GM18517 (cell line): ENCODE results near the gene NOP58.
A peak's percentile ranks its signal among the peaks of the same experiment; 100 is the strongest.
"Not testable (repeated sequence)": the region's sequence is repeated elsewhere in the genome, so short reads cannot be mapped to it uniquely, and the experiment has no call there.

ENCODE experiments used
- ATAC-seq: cut with Tn5 transposase; IDR thresholded peaks from one replicate; pipeline ENCODE4 v1.9.1; 2021; ENCODE audit warnings: mild to moderate bottlenecking, moderate library complexity; ENCODE audit not compliant: unreplicated experiment

NOP58 gene

GRCh38 chr2:202299712-202300111, 34.1 kb downstream of the NOP58 start:
- peak; percentile 90 for ATAC-seq

- no peak for ATAC-seq
Observed at GRCh38 chr2:202306034-202306433, 40.5 kb downstream of the NOP58 start.

DNA sequence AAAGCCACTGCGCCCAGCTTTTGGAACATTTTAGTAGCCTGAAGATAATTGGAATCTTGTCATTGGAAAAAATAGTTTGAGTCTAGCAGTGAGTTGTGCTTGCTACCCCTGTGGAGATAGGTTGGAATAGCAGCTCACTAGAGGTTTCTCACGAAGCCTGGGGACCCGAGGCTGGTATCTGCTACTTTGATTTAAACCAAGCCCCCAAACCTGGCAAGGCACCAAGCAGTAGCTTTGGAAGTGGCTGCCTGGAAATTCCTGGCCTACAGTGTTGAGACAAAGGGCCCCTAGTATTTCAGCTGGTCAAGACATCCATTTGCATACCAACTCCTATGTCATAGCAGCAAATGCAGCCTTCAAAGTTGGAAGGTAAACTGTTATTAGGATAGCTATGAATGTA, 42.1 kb downstream of the NOP58 start:
- ATAC-seq: no peak

GRCh38 chr2:202311823-202312388, 46.3 kb downstream of the NOP58 start:
- no peak for ATAC-seq

GRCh38 chr2:202314116-202314515, 48.6 kb downstream of the NOP58 start:
- no peak for ATAC-seq

DNA sequence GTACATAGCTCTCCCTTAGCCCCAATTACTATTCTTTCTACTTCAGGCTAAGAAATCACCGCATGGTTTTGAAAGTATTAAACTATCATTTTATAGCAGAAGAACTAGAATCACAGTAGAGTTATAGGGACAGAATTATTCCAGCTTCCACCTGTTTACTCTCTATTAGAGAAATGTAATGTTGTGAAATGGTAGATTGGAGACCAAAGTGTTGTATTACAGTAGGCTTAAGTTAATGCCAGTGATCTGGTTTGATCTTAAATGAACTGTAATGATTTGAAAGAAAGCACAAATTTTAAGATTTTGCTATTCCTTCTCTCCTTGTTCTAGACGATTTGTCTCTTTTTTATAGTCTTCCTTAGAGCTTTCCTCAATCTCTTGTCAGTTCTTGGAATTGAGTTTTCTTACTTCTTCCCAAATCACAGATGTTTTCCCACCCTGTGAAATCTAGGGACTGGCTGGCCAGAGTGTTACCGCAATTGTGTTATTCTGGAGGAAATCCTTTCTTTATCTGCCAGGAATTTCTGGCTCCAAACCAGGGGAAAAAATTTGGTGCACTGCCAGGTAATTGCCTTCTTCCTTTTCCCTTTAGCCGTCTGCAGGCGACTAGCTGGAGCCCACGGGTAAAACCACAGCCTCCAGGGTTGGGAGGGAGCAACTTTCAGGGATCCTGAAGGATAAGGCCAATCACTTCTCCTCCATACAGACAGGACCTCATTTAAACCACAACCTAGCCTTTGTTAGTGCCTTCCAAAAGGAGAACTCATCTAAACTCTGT, 51.7 kb downstream of the NOP58 start:
- ATAC-seq: no peak

- not testable (repeated sequence) for ATAC-seq
Observed at GRCh38 chr2:202320362-202320761, 54.8 kb downstream of the NOP58 start.

DNA sequence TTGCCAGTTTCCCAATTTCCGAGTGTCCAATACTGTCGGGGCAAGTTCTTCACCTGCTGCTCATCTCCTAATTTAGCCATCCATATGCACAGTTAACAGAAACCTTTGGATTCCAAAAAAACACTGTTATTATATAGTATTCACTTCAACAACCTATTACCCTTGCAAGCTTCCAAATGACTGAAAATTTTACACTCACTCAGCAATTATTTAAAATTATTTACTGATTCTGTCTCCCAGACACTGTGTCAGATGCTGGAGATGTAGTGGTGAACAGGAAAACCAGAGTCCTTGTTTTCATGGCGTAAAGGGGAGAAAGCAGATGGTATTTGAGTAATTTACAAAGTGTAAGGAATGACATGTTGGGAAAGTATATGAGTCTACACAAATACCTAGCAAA, 56.9 kb downstream of the NOP58 start:
- ATAC-seq: no peak

- ATAC-seq: no peak
Observed at GRCh38 chr2:202327858-202328257, 62.3 kb downstream of the NOP58 start.

DNA sequence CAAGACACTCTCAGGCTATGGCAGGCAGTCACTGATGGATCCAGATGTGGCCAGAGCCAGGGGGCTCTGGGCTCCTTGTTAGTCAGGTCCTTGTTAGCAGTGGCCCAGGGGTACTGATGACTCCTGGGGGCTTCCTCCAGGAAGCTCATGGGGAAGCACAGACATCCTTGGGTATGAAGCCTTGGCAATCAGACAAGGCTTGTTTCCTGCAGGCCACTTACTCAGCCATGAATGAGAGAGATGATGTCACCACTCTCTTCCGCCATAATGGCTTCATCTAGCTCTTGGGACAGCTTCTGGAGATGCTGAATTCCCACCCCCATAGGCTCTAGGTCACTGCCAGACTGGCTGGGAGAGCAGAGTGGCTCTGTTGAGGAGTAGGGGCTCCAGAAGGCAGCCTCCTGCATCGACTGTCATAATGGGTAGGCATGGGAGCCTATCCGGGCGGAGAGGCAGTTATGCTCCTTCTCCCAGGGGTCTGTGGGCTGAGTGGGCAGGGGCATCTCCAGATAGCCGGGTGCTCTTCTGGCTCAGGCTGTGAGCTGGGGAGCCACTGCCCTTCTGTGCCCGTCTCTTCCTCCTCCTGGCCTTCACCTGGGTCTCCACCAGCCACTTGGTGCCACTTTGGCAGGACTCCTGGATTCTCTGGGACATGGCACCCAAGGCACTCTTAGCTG, 70.4 kb downstream of the NOP58 start:
- no peak for ATAC-seq

GRCh38 chr2:202337151-202337550, 71.6 kb downstream of the NOP58 start:
- no peak for ATAC-seq

- no peak for ATAC-seq
Observed at GRCh38 chr2:202337706-202338346, 72.3 kb downstream of the NOP58 start.

GRCh38 chr2:202339071-202339870, 73.7 kb downstream of the NOP58 start:
- no peak for ATAC-seq

DNA sequence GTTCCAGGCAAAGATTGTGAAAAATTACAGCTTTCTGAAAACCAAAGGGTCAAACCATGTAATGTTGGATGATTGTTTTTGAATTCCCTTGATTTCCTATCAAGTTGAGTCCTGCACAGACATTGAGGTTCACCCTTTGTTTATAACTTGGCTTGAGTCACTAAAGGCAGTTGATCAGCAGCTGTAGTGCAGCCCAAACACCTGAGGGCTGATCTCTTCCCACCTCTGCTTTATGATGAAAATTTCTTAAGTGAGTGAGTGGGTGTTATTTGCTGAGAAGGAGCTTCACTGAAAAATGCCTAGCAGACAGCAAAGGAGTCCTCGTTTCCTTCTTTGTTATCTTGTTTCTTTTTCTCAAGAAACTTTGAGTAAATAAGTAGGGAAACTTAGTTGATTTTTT, 78.6 kb downstream of the NOP58 start:
- no peak for ATAC-seq

DNA sequence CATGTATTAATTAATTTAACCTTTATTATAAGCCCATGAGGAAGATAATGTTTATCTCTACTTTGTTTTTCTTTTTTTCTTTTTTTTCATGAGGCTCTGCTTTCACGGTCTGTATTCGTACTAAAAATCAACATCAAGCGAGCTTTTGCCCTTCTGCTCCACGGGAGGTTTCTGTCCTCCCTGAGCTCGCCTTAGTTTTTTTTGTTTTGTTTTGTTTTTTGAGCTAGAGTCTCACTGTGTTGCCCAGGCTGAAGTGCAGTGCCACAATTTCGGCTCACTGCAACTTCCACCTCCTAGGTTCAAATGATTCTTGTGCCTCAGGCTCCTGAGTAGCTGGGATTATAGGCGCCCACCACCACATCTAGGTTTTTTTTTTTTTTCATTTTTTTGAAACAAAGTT, 80.6 kb downstream of the NOP58 start:
- ATAC-seq: no peak
